Muscle layer of duodenum (tissue), 2 donors: ENCODE results near the gene C15orf61.

Experiments used
- H3K27ac ChIP-seq: one replicate; pipeline ENCODE4 v1.7.0; 2013; ENCODE audit warnings: mild to moderate bottlenecking, low read length
- H3K27me3 ChIP-seq: one replicate; pipeline ENCODE4 v1.7.0; 2013; ENCODE audit warnings: low read depth, mild to moderate bottlenecking, control low read depth, low read length
- H3K36me3 ChIP-seq, 2 donors: one replicate each; pipeline ENCODE4 v1.7.0; 2013; ENCODE audit warnings: low read length in 2 of 2, control low read depth in 1 of 2, mild to moderate bottlenecking in 1 of 2; ENCODE audit not compliant: insufficient read depth in 2 of 2, control insufficient read depth in 1 of 2
- H3K4me1 ChIP-seq, 2 donors: one replicate each; pipeline ENCODE4 v1.7.0; 2013; ENCODE audit warnings: low read length in 2 of 2, mild to moderate bottlenecking in 2 of 2, control low read depth in 1 of 2, moderate library complexity in 1 of 2; ENCODE audit not compliant: insufficient read depth in 2 of 2, control insufficient read depth in 1 of 2
- H3K4me3 ChIP-seq, 2 donors: one replicate each; pipeline ENCODE4 v1.7.0; 2013; ENCODE audit warnings: low read length in 2 of 2, low read depth in 1 of 2, mild to moderate bottlenecking in 1 of 2
- H3K9me3 ChIP-seq, 2 donors: one replicate each; pipeline ENCODE4 v1.7.0; 2013; ENCODE audit warnings: low read length in 2 of 2, control low read depth in 1 of 2, mild to moderate bottlenecking in 1 of 2; ENCODE audit not compliant: control insufficient read depth in 1 of 2
- donor health status: healthy.

The C15orf61 gene

DNA sequence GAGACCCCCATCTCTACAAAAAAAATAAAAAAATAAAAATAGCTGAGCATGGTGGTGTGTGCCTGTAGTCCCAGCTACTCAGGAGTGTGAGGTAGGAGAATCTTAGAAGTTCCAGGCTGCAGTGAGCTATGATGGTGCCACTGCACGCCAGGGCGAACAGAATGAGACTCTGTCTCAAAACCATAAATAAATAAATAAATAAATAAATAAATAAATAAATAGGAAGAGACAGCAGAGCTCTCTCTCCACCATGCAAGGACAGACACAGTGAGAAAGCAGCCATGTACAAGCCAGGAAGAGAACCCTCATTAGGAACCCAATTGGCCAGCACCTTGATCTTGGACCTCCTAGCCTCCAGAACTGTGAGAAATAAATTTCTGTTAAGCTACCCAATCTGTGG is 5.4 kb upstream of the C15orf61 start:
- H3K27ac ChIP-seq = no peak overlapping the region
- H3K4me1 ChIP-seq = no peaks in the 10 kb centered on the region
- H3K9me3 ChIP-seq = no peaks in the 10 kb centered on the region
- no peaks in the 10 kb centered on the region for H3K27me3 ChIP-seq
- peaks cover 5 to 13% of the 10 kb centered on the region in 2 donors for H3K36me3 ChIP-seq
- no peak overlapping the region for H3K4me3 ChIP-seq

DNA sequence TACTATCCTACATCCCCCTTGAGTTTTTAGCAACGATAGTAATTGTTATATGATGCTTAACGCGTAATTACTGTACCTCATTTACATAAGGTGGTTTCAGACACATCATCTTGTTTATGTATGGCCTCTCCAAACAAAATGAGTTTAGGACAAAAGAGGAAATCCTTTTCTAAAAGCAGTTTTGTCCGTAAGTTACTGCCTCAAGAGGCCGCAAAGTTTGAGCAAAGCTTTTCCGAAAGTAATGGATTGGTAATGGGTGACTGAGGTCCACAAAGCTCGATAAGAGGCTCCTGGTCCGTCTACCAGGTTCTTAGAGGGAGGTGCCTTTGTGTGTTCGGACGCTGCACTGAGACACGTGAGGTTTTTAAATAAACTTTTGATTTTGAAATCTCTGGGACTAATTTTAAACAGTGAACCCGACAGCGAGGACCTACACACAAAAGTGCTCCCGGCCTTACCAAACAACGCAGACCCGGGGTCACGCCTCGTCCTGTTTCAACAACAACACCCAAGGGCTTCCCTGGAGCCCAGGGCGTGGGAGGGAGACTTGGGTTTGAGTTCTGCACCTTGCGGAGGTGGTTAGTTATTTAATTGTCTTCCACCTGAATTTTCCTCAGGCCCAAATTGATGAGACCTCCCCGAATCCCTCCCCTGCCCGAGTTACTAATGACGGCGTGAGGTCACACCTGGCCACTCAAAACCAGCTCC is 456 bp upstream of the C15orf61 start:
- H3K27me3 ChIP-seq = no peaks in the 10 kb centered on the region
- H3K36me3 ChIP-seq = peaks cover 0 to 7% of the 10 kb centered on the region in 2 donors
- peaks cover 7 to 19% of the 10 kb centered on the region in 2 donors for H3K4me1 ChIP-seq
- peak overlapping the region; percentile 87 to 96 for H3K4me3 ChIP-seq
- no peaks in the 10 kb centered on the region for H3K9me3 ChIP-seq
- H3K27ac ChIP-seq = peak overlapping the region; percentile 92

DNA sequence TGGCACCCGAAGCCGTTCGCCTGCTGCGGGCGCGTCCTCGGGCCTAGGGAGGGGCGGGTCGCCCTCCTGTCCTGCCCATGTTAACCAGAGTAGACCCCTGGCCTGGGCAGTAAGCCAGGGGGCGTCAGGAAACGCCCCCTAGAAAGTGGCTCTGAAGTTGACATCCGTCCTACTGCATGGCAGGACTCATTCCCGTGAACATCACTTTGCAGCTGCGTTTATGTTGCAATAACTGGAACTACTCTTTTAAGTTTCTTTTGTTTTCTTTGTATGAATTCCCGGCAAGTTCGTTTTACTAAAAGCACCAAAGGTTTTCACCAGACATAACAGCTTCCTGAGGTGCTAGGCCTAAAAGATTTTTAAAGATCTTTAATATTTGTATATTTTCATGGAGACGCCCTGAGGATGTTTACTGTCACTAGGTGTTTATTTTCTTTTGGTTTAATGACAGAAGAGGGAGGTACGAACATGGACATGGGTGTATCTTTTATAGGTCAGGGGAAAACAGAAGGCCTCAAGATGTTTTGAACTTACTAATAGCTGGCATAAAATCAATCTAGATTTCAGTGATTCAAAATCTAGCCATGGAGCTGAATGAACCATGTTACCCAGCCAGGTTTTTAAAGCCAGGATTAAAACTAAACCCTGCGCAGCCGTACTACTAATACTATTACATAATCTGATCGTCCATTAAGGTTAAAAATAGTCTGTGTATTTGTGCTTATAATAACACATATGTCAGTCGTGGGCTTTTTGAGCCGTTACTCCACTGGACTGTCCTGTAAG is 1.0 kb downstream of the C15orf61 start:
- H3K27me3 ChIP-seq = no peaks in the 10 kb centered on the region
- H3K4me1 ChIP-seq = peaks cover 7 to 19% of the 10 kb centered on the region in 2 donors
- peaks cover 0 to 7% of the 10 kb centered on the region in 2 donors for H3K36me3 ChIP-seq
- peak overlapping the region; percentile 88 to 96 for H3K4me3 ChIP-seq
- H3K27ac ChIP-seq = peak overlapping the region; percentile 82
- H3K9me3 ChIP-seq = no peaks in the 10 kb centered on the region

DNA sequence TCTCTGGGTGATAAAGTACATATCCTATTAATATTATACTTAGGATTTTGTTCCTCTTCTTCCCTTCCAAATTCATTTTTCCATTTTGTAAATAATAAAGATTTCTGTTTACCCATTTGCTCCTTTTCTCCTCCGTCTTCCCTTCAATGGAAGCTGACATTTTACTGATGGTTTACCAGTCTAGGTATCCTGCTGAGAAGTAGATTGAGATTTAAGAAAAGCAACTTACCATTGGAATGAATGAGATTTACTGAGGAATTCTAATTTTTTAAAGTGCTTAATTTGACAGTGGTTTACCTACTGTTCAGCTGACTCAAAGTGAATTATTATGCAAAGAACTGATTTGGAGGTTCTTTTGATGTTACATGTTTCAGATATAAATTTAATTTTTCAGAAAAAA is 2.4 kb downstream of the C15orf61 start:
- Histone ChIP-seq H3K36me3 (peaks cover 8 to 14% of the 10 kb centered on the region in 2 donors), H3K9me3 (no peaks in the 10 kb centered on the region), H3K4me3 (no peak overlapping the region), H3K4me1 (peaks cover 7 to 19% of the 10 kb centered on the region in 2 donors), H3K27ac (no peak overlapping the region), H3K27me3 (no peaks in the 10 kb centered on the region)

DNA sequence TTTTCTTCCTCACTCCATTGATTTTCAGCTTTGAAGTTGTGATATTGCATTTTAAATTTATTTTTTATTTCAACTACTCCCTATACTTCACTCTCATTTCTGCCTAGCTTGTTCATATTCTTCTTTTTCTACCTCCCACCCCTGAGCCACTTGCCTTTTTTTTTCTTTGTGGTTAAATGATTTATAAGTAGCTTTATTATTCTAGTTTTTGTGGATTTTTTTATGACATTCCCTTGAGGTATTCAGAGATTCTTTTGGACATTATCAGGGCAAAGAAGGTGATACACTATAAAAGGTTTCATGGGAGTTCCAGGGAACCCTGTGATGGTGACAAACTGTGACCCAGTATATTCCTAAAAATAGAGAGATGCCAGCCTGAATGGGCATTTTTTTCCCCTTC is 3.3 kb downstream of the C15orf61 start:
- H3K36me3 ChIP-seq = peaks cover 11 to 15% of the 10 kb centered on the region in 2 donors
- no peaks in the 10 kb centered on the region for H3K27me3 ChIP-seq
- H3K9me3 ChIP-seq = no peaks in the 10 kb centered on the region
- H3K27ac ChIP-seq = no peak overlapping the region
- H3K4me3 ChIP-seq = no peak overlapping the region
- peaks cover 7 to 19% of the 10 kb centered on the region in 2 donors for H3K4me1 ChIP-seq

DNA sequence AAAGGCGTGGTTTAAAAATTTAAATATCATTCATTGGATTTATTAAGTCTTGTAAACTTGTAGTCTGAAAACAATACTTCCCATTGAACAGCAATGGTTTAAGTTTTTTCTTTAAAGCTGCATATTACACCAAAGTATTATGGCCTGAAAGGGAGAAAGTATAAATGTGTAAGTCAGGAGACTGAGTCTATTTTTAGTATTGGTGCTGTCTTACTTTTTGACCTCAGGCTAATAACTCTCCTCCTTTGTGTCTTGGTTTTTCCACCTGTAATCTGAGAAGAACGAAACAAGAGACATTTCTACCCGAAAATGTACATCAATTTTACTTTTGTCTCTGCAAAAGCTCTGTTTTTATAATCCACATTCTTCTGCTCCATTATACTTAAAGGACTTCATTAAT is 7.6 kb downstream of the C15orf61 start:
- H3K27ac ChIP-seq = no peak overlapping the region
- no peaks in the 10 kb centered on the region for H3K9me3 ChIP-seq
- H3K36me3 ChIP-seq = peaks cover 8 to 11% of the 10 kb centered on the region in 2 donors
- peaks cover 0 to 7% of the 10 kb centered on the region in 2 donors for H3K4me1 ChIP-seq
- no peaks in the 10 kb centered on the region for H3K27me3 ChIP-seq
- no peak overlapping the region for H3K4me3 ChIP-seq

DNA sequence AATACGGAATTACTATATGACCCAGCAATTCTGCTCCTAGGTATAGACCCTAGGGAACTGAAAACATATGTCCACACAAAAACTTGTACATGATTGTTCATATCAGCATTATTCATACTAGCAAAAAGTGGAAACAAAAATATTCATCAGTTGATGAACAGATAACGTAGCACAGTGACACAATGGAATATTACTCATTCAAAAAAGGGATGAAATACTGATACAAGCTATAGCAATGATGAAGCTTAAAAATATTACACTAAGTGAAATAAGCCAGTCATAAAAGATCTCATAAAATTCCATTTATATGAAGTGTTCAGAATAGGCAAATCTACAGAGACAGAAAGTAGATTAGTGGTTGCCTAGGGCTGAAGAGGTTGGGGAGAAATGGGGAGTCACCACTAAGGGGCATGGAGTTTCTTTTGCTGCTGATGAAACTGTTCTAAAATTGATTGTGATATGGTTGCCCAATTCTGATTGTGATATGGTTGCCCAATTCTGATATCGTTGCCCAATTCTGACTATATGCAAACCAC is 10.5 kb downstream of the C15orf61 start:
- Histone ChIP-seq H3K4me3 (no peak overlapping the region), H3K36me3 (peaks cover 8 to 11% of the 10 kb centered on the region in 2 donors), H3K27me3 (no peaks in the 10 kb centered on the region), H3K27ac (no peak overlapping the region), H3K9me3 (no peaks in the 10 kb centered on the region), H3K4me1 (no peaks in the 10 kb centered on the region)

DNA sequence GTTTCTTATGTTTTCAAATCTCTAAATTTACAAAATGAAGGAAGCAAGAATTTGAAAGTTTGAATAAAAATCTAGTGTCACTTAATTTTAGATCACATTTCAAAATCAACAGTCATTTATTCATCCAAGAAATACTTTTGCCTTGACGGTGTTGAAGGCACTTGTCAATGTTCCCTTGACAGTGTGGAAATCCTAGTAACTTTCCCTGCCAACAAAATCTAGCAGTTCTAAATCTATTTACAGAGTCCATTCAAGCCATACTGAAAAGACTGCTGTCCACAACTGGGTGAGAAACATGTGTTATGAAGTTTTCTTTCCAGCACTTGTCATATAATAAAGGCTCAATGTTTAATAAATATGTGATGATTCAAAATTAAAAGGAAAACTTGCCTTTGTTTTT is 12.9 kb downstream of the C15orf61 start:
- Histone ChIP-seq H3K36me3 (no peaks in the 10 kb centered on the region), H3K27me3 (no peaks in the 10 kb centered on the region), H3K4me1 (no peaks in the 10 kb centered on the region), H3K27ac (no peak overlapping the region), H3K4me3 (no peak overlapping the region), H3K9me3 (no peaks in the 10 kb centered on the region)

DNA sequence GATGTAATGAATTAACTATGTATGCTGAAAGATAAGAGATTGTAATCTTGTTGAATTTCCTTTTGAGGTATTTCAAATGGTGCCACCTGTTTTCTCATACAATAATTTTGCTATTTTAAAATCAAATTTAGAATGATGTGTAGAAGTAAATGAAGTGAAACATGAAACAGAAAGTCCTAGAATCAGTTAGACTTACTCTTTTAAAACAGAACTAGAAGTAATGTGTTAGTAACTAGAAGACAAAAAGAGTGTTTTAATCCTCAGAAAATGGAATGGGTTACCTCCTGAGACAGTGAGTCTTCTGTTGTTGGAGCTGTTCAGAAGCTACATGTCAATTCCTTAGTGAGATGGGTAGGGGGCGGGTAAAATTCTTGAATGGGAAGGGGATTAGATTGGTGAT is 13.4 kb downstream of the C15orf61 start:
- no peak overlapping the region for H3K27ac ChIP-seq

DNA sequence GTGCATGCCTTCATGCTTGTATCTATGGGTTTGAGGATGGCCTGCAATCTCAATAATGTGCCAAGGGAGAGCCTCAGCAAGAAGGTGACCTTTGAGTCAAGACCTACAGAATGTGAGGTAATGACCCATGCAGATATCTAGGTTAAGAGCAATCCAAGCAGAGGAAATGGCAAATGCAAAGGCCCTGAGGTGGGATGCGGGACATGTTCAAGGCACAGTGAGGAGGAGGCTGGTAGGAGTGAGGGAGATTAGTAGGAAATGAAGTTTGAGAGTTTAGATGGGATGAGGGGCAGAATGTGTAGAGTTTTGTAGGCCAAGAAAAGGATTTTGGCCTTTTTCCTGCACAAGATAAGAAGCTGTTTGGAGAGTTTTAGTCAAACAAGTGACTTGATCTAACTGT is 16.8 kb downstream of the C15orf61 start:
- H3K36me3 ChIP-seq = no peaks in the 10 kb centered on the region

More for the DNA sequence above, 13.4 kb downstream of the C15orf61 start:
- Histone ChIP-seq H3K4me3 (no peak overlapping the region), H3K27me3 (no peaks in the 10 kb centered on the region), H3K36me3 (no peaks in the 10 kb centered on the region), H3K9me3 (no peaks in the 10 kb centered on the region), H3K4me1 (no peaks in the 10 kb centered on the region)

More for the DNA sequence above, 16.8 kb downstream of the C15orf61 start:
- Histone ChIP-seq H3K27ac (no peak overlapping the region), H3K27me3 (no peaks in the 10 kb centered on the region), H3K4me3 (no peak overlapping the region), H3K9me3 (no peaks in the 10 kb centered on the region), H3K4me1 (no peaks in the 10 kb centered on the region)
